Fibroblast of lung (primary cell): ENCODE results near the gene CTNNA1. TPM values are rescaled to one million over a fixed set of nuclear protein-coding genes. Genes with fewer than 3 reads are reported as not detected.

Experiments used
- DNase-seq, 2 donors: peaks; one replicate each; pipeline versions ENCODE4 v3.0.0 to v3.0.0-alpha.2; 2010; ENCODE audit warnings: low read depth in 2 of 2
- H2AFZ ChIP-seq: 2 replicates; pipeline ENCODE4 v1.5.1; 2012; ENCODE audit warnings: low read length, control low read depth, inconsistent platforms
- H3K27ac ChIP-seq: 2 replicates; pipeline ENCODE4 v1.5.1; 2011; ENCODE audit warnings: low read length, control low read depth; ENCODE audit not compliant: insufficient read depth
- H3K27me3 ChIP-seq: 2 replicates; pipeline ENCODE4 v1.5.1; 2011; ENCODE audit warnings: mild to moderate bottlenecking, low read length; ENCODE audit not compliant: control insufficient read depth, insufficient read depth
- H3K36me3 ChIP-seq: 2 replicates; pipeline ENCODE4 v1.5.1; 2011; ENCODE audit warnings: low read length; ENCODE audit not compliant: control insufficient read depth, insufficient read depth
- H3K4me1 ChIP-seq: 2 replicates; pipeline ENCODE4 v1.5.1; 2011; ENCODE audit warnings: low read length; ENCODE audit not compliant: control insufficient read depth, insufficient read depth; ENCODE audit errors: extremely low read depth
- H3K4me2 ChIP-seq: 2 replicates; pipeline ENCODE4 v1.5.1; 2011; ENCODE audit warnings: low read length, control low read depth; ENCODE audit not compliant: insufficient read depth; ENCODE audit errors: extremely low read depth
- H3K4me3 ChIP-seq, 4 experiments: fragments of 200-600 bp in 1 of 4; sonication (generic) in 1 of 4; replicated peaks in 1 of 4; 2 replicates each; pipeline ENCODE4 v1.5.1; 2011 to 2016; ENCODE audit warnings: low read length in 4 of 4, low read depth in 3 of 4, mild to moderate bottlenecking in 3 of 4, control low read depth in 2 of 4, inconsistent platforms in 1 of 4, mixed read lengths in 1 of 4; ENCODE audit not compliant: insufficient read depth in 1 of 4; ENCODE audit errors: control extremely low read depth in 1 of 4
- H3K79me2 ChIP-seq: 2 replicates; pipeline ENCODE4 v1.5.1; 2012; ENCODE audit warnings: mild to moderate bottlenecking, low read length, inconsistent platforms; ENCODE audit not compliant: control insufficient read depth, insufficient read depth
- H3K9ac ChIP-seq: 2 replicates; pipeline ENCODE4 v1.5.1; 2011; ENCODE audit warnings: mild to moderate bottlenecking, low read length, control low read depth; ENCODE audit not compliant: insufficient read depth
- H3K9me3 ChIP-seq: 2 replicates; pipeline ENCODE4 v1.5.1; 2012; ENCODE audit warnings: low read depth, low read length; ENCODE audit not compliant: control insufficient read depth, insufficient read depth
- H4K20me1 ChIP-seq: 2 replicates; pipeline ENCODE4 v1.5.1; 2011; ENCODE audit warnings: low read length; ENCODE audit not compliant: control insufficient read depth, insufficient read depth; ENCODE audit errors: extremely low read depth
- CTCF ChIP-seq, 2 donors: IDR thresholded peaks in 1 of 2; conservative IDR thresholded peaks in 1 of 2; 1 replicate in 1 of 2; 2 replicates in 1 of 2; pipeline ENCODE4 v1.5.1; 2011 to 2012; ENCODE audit warnings: low read length in 2 of 2, control low read depth in 1 of 2, inconsistent platforms in 1 of 2, low read depth in 1 of 2, mild to moderate bottlenecking in 1 of 2
- EZH2 ChIP-seq: IDR thresholded peaks from 2 replicates; pipeline ENCODE4 v1.5.1; 2012; ENCODE audit warnings: low read length, control low read depth, mild to moderate bottlenecking; ENCODE audit errors: missing control alignments
- polyA plus RNA-seq, 2 donors: library from polyadenylated mRNA; depleted of rRNA in 1 of 2; stranded (reverse) in 1 of 2; unstranded in 1 of 2; fragments of >200 nt; gene quantifications; 2 replicates each; pipeline ENCODE4 v1.2.1, GENCODE V29; 2011 to 2012; ENCODE audit warnings: missing spikeins in 1 of 2
- total RNA-seq: library from RNA; depleted of rRNA; stranded (reverse); fragments of >200 nt; gene quantifications from 2 replicates; pipeline ENCODE4 v1.2.1, GENCODE V29; 2014

CTNNA1 gene
- total and polyA plus RNA-seq, 2 donors (not counting 1 experiment from before 2014, with no cell fraction given) = 181 to 557 TPM

GRCh38 chr5:138869763-138870500, 116.7 kb downstream of the CTNNA1 start:
- Histone ChIP-seq H3K4me1 (no peaks in the 10 kb centered on the region), H2AFZ (no peak overlapping the region), H3K4me2 (no peak overlapping the region), H3K4me3 (no peak overlapping the region), H4K20me1 (no peaks in the 10 kb centered on the region), H3K9me3 (no peaks in the 10 kb centered on the region), H3K9ac (no peak overlapping the region), H3K27me3 (no peaks in the 10 kb centered on the region), H3K27ac (no peak overlapping the region), H3K36me3 (no peaks in the 10 kb centered on the region), H3K79me2 (peaks cover 47% of the 10 kb centered on the region)
- TF ChIP-seq CTCF (conservative IDR thresholded peaks at IDR 0.05 in 1 of 2, IDR thresholded peaks at IDR 0.05 in 1 of 2; ENCODE audit: low read depth in 1 of 2, low read length in 2 of 2) = no peak
- DNase-seq = peak; percentile 20 to 75

- Histone ChIP-seq H3K4me2 (no peak overlapping the region), H4K20me1 (no peaks in the 10 kb centered on the region)
Observed at GRCh38 chr5:138870611-138871010, 117.4 kb downstream of the CTNNA1 start.

GRCh38 chr5:138872841-138873465, 119.7 kb downstream of the CTNNA1 start:
- no peak for TF ChIP-seq CTCF (conservative IDR thresholded peaks at IDR 0.05 in 1 of 2, IDR thresholded peaks at IDR 0.05 in 1 of 2; ENCODE audit: low read depth in 1 of 2, low read length in 2 of 2)
- no peak for TF ChIP-seq EZH2
- Histone ChIP-seq H3K79me2 (peaks cover 42% of the 10 kb centered on the region), H3K9me3 (no peaks in the 10 kb centered on the region), H3K4me2 (no peak overlapping the region), H4K20me1 (no peaks in the 10 kb centered on the region), H3K4me3 (no peak overlapping the region), H3K9ac (no peak overlapping the region), H3K36me3 (no peaks in the 10 kb centered on the region), H3K27me3 (no peaks in the 10 kb centered on the region), H3K4me1 (no peaks in the 10 kb centered on the region), H2AFZ (no peak overlapping the region), H3K27ac (no peak overlapping the region)
- peak in 1 of 2 donors; percentile 33 for DNase-seq

More at GRCh38 chr5:138870611-138871010, 117.4 kb downstream of the CTNNA1 start:
- no peak overlapping the region for H3K9ac ChIP-seq
- H3K27me3 ChIP-seq = no peaks in the 10 kb centered on the region
- no peak overlapping the region for H3K4me3 ChIP-seq
- no peaks in the 10 kb centered on the region for H3K9me3 ChIP-seq
- peaks cover 44% of the 10 kb centered on the region for H3K79me2 ChIP-seq
- no peak overlapping the region for H3K27ac ChIP-seq
- H3K4me1 ChIP-seq = no peaks in the 10 kb centered on the region
- H3K36me3 ChIP-seq = no peaks in the 10 kb centered on the region
- peak in 1 of 2 donors; percentile 19 for DNase-seq
- no peak overlapping the region for H2AFZ ChIP-seq
- TF ChIP-seq CTCF (conservative IDR thresholded peaks at IDR 0.05 in 1 of 2, IDR thresholded peaks at IDR 0.05 in 1 of 2; ENCODE audit: low read depth in 1 of 2, low read length in 2 of 2) = no peak
- no peak for TF ChIP-seq EZH2
